Body of pancreas (tissue), 4 donors: Measurements from ENCODE around the gene HLA-B.

Experiments
- POLR2A ChIP-seq, 3 donors: fragments of 450-650 bp; IDR thresholded peaks; one replicate each; pipeline ENCODE4 v1.6.1; 2016; ENCODE audit warnings: antibody characterized with exemption in 3 of 3, mild to moderate bottlenecking in 2 of 3
- TF ChIP-seq, protein P1 (sequence below), 7 experiments: fragments of 450-650 bp in 4 of 7; fragments of 200-600 bp in 3 of 7; sonication (generic) in 3 of 7; IDR thresholded peaks; one replicate each; pipeline ENCODE4 v1.5.1; 2016 to 2019; ENCODE audit warnings: antibody characterized with exemption in 7 of 7

GRCh38 chr6:31339210-31339609 is 17.8 kb downstream of the HLA-B start:
- TF ChIP-seq, protein P1, sequence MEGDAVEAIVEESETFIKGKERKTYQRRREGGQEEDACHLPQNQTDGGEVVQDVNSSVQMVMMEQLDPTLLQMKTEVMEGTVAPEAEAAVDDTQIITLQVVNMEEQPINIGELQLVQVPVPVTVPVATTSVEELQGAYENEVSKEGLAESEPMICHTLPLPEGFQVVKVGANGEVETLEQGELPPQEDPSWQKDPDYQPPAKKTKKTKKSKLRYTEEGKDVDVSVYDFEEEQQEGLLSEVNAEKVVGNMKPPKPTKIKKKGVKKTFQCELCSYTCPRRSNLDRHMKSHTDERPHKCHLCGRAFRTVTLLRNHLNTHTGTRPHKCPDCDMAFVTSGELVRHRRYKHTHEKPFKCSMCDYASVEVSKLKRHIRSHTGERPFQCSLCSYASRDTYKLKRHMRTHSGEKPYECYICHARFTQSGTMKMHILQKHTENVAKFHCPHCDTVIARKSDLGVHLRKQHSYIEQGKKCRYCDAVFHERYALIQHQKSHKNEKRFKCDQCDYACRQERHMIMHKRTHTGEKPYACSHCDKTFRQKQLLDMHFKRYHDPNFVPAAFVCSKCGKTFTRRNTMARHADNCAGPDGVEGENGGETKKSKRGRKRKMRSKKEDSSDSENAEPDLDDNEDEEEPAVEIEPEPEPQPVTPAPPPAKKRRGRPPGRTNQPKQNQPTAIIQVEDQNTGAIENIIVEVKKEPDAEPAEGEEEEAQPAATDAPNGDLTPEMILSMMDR (IDR thresholded peaks at IDR 0.05) = no peak
- no peak for TF ChIP-seq POLR2A (IDR thresholded peaks at IDR 0.05)
